ENCODE data around the gene LMCD1. TPM values are rescaled to one million over a fixed set of nuclear protein-coding genes. Genes with fewer than 3 reads are reported as not detected.
A peak's percentile ranks its signal among the peaks of the same experiment; 100 is the strongest.

Gene LMCD1
- total and polyA plus RNA-seq, 2 of the 8 experiments (the other 6 are each of a cell fraction or from before 2014, with no cell fraction given) = 12.3 to 26.5 TPM

DNA sequence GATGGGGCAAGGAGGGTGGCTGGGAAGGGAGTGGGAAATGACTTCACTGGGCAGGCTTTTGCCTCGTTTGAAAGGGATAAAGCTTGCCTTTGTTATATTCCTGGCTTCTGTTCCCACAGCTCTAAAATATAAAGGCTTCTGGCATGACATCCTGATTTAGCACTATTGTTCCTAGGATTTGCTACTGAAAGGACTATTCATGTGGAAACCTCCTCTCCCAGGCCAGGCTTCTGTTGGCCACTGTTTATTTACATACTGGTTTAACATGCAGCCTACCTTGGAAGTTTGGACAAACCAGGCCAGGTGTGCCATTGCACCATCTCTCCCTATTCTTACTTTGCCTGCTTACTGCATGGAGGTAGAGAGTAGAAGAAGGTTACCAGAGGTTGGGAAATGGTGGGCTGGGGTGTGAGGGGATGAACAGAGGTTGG, 2.4 kb upstream of the LMCD1 start:
- peak overlapping the region; percentile 87 for H2BK5ac ChIP-seq (ENCODE audit: low read depth, low read length)
- no peak overlapping the region for H3K14ac ChIP-seq (ENCODE audit: insufficient read length)
- POLR2A ChIA-PET (ENCODE audit: partially characterized antibody) = interaction anchor here (0.7 to 1.3 kb wide), 7 partner anchors 9 to 57 kb away, joined by 3 to 4 read pairs (median 3); no protein-coding TSS in a partner anchor
- WGBS, 2 experiments (ENCODE audit: extremely low coverage in 1 of 2, insufficient coverage in 1 of 2, insufficient read length in 1 of 2, insufficient replicate concordance in 2 of 2, low coverage in 1 of 2, low lambda C conversion rate in 2 of 2, missing lambda C conversion rate in 1 of 2) = 5% methylated on average over 1 of the region's 1 CpG; no CpG with 5 or more reads in 1 of the 2 experiments
- peaks cover 0 to 4% of the 10 kb centered on the region in 2 experiments; a peak in 1 of 4 replicates for H3K79me2 ChIP-seq (ENCODE audit: control insufficient read depth in 1 of 2, insufficient read depth in 2 of 2, low read length in 2 of 2)
- H3K9ac ChIP-seq (replicated peaks in 1 of 4; ENCODE audit: extremely low read depth in 1 of 4, low read depth in 3 of 4, low read length in 3 of 4) = peak overlapping the region in 1 of 4 experiments; percentile 16; a peak in 2 of 7 replicates
- H4K8ac ChIP-seq (ENCODE audit: extremely low read depth, insufficient read depth, low read length) = no peak overlapping the region
- H2BK20ac ChIP-seq (ENCODE audit: low read length) = peak overlapping the region; percentile 83; the same call in 1 of the 2 replicates
- H3K27ac ChIP-seq (ENCODE audit: low read depth, low read length) = peak overlapping the region; percentile 85
- H4K5ac ChIP-seq (ENCODE audit: insufficient read length, low read depth, low read length) = peak overlapping the region; percentile 81
- peak overlapping the region; percentile 50 to 61 for H3K4me2 ChIP-seq (ENCODE audit: insufficient read depth in 1 of 2, low read depth in 2 of 2, low read length in 2 of 2)
- peaks cover 2 to 31% (median 22%) of the 10 kb centered on the region in 4 experiments for H3K4me1 ChIP-seq (replicated peaks in 1 of 4; ENCODE audit: control insufficient read depth in 3 of 4, insufficient read depth in 4 of 4, low read length in 3 of 4)
- no peaks in the 10 kb centered on the region for H3K23me2 ChIP-seq (ENCODE audit: low read depth, low read length)
- no peak overlapping the region for H3K4ac ChIP-seq (replicated peaks; ENCODE audit: insufficient read length, low read depth, low read length)
- DNase-seq (ENCODE audit: low read depth in 1 of 2, low spot score in 2 of 2) = peak in 1 of 2 experiments; percentile 81
- H4K91ac ChIP-seq (replicated peaks; ENCODE audit: insufficient read length, low read length) = no peak overlapping the region
- H3K4me3 ChIP-seq (ENCODE audit: extremely low read depth in 1 of 4, insufficient read depth in 2 of 4, low read depth in 3 of 4, low read length in 4 of 4) = peak overlapping the region in 1 of 4 experiments; percentile 25; a peak in 1 of 8 replicates
- H3K9me3 ChIP-seq (ENCODE audit: insufficient read depth in 2 of 2, low read depth in 1 of 2, low read length in 1 of 2) = no peaks in the 10 kb centered on the region
- H3K23ac ChIP-seq (ENCODE audit: insufficient read length) = no peak overlapping the region
- no peak overlapping the region for H3K56ac ChIP-seq (replicated peaks; ENCODE audit: insufficient read length, low read depth, low read length)
- H4K20me1 ChIP-seq (replicated peaks in 1 of 2; ENCODE audit: control insufficient read depth in 1 of 2, insufficient read depth in 2 of 2, low read length in 2 of 2) = no peaks in the 10 kb centered on the region
- CTCF ChIA-PET (ENCODE audit: partially characterized antibody) = interaction anchor here (0.6 to 2.0 kb wide), 5 partner anchors 13 to 123 kb away, joined by 3 to 9 read pairs (median 4); no protein-coding TSS in a partner anchor
- no peaks in the 10 kb centered on the region for H3K36me3 ChIP-seq (ENCODE audit: control insufficient read depth in 2 of 4, insufficient read depth in 4 of 4, low read length in 3 of 4)
- FAIRE-seq = peak; percentile 70
- peak overlapping the region; percentile 84 for H2BK120ac ChIP-seq (replicated peaks; ENCODE audit: low read depth, low read length)
- H3K27me3 ChIP-seq (replicated peaks in 1 of 4; ENCODE audit: control insufficient read depth in 3 of 4, extremely low read depth in 1 of 4, insufficient read depth in 3 of 4, low read length in 3 of 4) = no peaks in the 10 kb centered on the region
- H2AFZ ChIP-seq (ENCODE audit: low read length) = no peak overlapping the region
- no peaks in the 10 kb centered on the region for H3K79me1 ChIP-seq (ENCODE audit: low read depth, low read length)
- peak overlapping the region; percentile 14; the same call in 1 of the 2 replicates for H2AK5ac ChIP-seq (ENCODE audit: low read depth, low read length)
- peak overlapping the region; percentile 94 for H2BK12ac ChIP-seq (ENCODE audit: low read depth, low read length)
- H2BK15ac ChIP-seq (ENCODE audit: low read length) = no peak overlapping the region
- peak overlapping the region; percentile 95 for H3K18ac ChIP-seq (ENCODE audit: extremely low read depth, low read length)
- TF ChIP-seq KDM1A (IDR thresholded peaks at IDR 0.05; ENCODE audit: borderline replicate concordance, low read length) (peak; percentile 26; the same call in 1 of the 2 replicates), FOSL1 (IDR thresholded peaks at IDR 0.05; ENCODE audit: insufficient read depth, low read depth, low read length) (no peak)

All from H1 (cell line).